ENCODE results near the gene COL2A1. TPM values are rescaled to one million over a fixed set of nuclear protein-coding genes. Genes with fewer than 3 reads are reported as not detected.

Gene COL2A1
- total RNA-seq, 1 donor from 2014 or later, result not detected

- no peak for DNase-seq (ENCODE audit: low read depth in 2 of 2)
These were observed 57.6 kb downstream of the COL2A1 start for GRCh38 chr12:47946413-47947323.

- DNase-seq (ENCODE audit: low read depth in 2 of 2), result no peak
These were observed 58.9 kb downstream of the COL2A1 start for GRCh38 chr12:47945341-47945728.

GRCh38 chr12:47944685-47945340 lies 59.5 kb downstream of the COL2A1 start:
- no peak for DNase-seq (ENCODE audit: low read depth in 2 of 2)

GRCh38 chr12:47943623-47944340 lies 60.5 kb downstream of the COL2A1 start:
- no peak for DNase-seq (ENCODE audit: low read depth in 2 of 2)

GRCh38 chr12:47942614-47943225 lies 61.6 kb downstream of the COL2A1 start:
- no peak for DNase-seq (ENCODE audit: low read depth in 2 of 2)

GRCh38 chr12:47941871-47942613 lies 62.2 kb downstream of the COL2A1 start:
- DNase-seq (ENCODE audit: low read depth in 2 of 2), result peak in 1 of 2 donors; percentile 16

GRCh38 chr12:47941475-47941780 lies 62.8 kb downstream of the COL2A1 start:
- DNase-seq (ENCODE audit: low read depth in 2 of 2), result no peak

- DNase-seq (ENCODE audit: low read depth in 2 of 2), result no peak
These were observed 63.4 kb downstream of the COL2A1 start for GRCh38 chr12:47940773-47941474.

- DNase-seq (ENCODE audit: low read depth in 2 of 2), result no peak
These were observed 65.2 kb downstream of the COL2A1 start for GRCh38 chr12:47939009-47939601.

- no peak for DNase-seq (ENCODE audit: low read depth in 2 of 2)
These were observed 65.7 kb downstream of the COL2A1 start for GRCh38 chr12:47938594-47938993.

- DNase-seq (ENCODE audit: low read depth in 2 of 2), result no peak
These were observed 66.2 kb downstream of the COL2A1 start for GRCh38 chr12:47938093-47938492.

GRCh38 chr12:47935184-47935583 lies 69.1 kb downstream of the COL2A1 start:
- no peak for DNase-seq (ENCODE audit: low read depth in 2 of 2)

GRCh38 chr12:47931187-47931586 lies 73.1 kb downstream of the COL2A1 start:
- no peak for DNase-seq (ENCODE audit: low read depth in 2 of 2)

GRCh38 chr12:47930634-47931033 lies 73.6 kb downstream of the COL2A1 start:
- DNase-seq (ENCODE audit: low read depth in 2 of 2), result no peak

- DNase-seq (ENCODE audit: low read depth in 2 of 2), result no peak
These were observed 76.9 kb downstream of the COL2A1 start for GRCh38 chr12:47927346-47927745.

Other genes with a start within 250 kb of the COL2A1 start
- 7.1 and 11.8 TPM in 2 replicates for gene RAPGEF3, start 245.6 kb downstream of the COL2A1 start, total RNA-seq
- gene SLC48A1, start 231.2 kb downstream of the COL2A1 start, total RNA-seq, result 10.1 and 12.6 TPM in 2 replicates
- gene HDAC7, start 184.6 kb downstream of the COL2A1 start, total RNA-seq, result 30.5 and 31.7 TPM in 2 replicates
- gene VDR, start 99.5 kb downstream of the COL2A1 start, total RNA-seq, result not detected in 2 replicates
- gene TMEM106C, start 40.9 kb downstream of the COL2A1 start, total RNA-seq, result 36.1 and 49.5 TPM in 2 replicates
- 8.3 and 8.9 TPM in 2 replicates for gene SENP1, start 101.6 kb upstream of the COL2A1 start, total RNA-seq
- gene PFKM, start 114.9 kb upstream of the COL2A1 start, total RNA-seq, result 30.4 and 38.6 TPM in 2 replicates
- gene ASB8, start 153.0 kb upstream of the COL2A1 start, total RNA-seq, result 11.1 and 16.7 TPM in 2 replicates
- not detected in 2 replicates for gene CCDC184, start 179.2 kb upstream of the COL2A1 start, total RNA-seq
- not detected in 2 replicates for gene OR10AD1, start 198.8 kb upstream of the COL2A1 start, total RNA-seq

Data from lung microvascular endothelial cell (primary cell).